Astrocyte (in vitro differentiated cells and primary cell): ENCODE data around the gene DPEP1.

Experiments
- EZH2 ChIP-seq: IDR thresholded peaks from 2 replicates; pipeline ENCODE4 v1.6.1; 2012; ENCODE audit warnings: mild to moderate bottlenecking, low read length, inconsistent platforms; ENCODE audit not compliant: insufficient read depth
- TF ChIP-seq, protein P1 (sequence below): IDR thresholded peaks from 2 replicates; pipeline ENCODE4 v1.5.1; 2011; ENCODE audit warnings: low read depth, mild to moderate bottlenecking, inconsistent platforms, low read length, moderate library complexity; ENCODE audit not compliant: insufficient read depth

DNA sequence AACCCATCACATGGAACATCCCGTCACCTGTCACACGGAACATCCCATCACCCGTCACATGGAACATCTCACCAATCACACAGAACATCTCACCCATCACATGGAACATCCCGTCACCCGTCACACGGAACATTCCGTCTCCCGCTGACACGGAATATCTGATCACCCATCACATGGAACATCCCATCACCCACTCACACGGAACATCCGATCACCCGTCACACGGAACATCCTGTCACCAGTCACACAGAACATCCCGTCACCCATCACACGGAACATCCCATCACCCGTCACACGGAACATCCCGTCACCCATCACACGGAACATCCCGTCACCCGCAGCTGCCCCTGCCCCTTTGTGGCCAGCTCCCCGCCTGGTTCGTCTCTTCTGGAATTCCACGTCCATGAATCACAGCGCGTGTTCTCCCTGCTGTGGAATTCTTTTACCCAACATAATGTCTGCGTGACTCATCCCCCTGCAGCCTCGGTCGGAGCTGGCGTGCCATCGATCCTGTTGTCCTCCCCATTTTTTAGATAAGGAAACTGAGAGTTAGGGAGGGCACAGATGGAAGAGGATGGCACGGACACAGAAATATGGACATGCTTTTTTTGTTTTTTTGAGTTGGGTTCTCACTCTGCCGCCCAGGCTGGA, 32.3 kb upstream of the DPEP1 start:
- TF ChIP-seq, protein P1, sequence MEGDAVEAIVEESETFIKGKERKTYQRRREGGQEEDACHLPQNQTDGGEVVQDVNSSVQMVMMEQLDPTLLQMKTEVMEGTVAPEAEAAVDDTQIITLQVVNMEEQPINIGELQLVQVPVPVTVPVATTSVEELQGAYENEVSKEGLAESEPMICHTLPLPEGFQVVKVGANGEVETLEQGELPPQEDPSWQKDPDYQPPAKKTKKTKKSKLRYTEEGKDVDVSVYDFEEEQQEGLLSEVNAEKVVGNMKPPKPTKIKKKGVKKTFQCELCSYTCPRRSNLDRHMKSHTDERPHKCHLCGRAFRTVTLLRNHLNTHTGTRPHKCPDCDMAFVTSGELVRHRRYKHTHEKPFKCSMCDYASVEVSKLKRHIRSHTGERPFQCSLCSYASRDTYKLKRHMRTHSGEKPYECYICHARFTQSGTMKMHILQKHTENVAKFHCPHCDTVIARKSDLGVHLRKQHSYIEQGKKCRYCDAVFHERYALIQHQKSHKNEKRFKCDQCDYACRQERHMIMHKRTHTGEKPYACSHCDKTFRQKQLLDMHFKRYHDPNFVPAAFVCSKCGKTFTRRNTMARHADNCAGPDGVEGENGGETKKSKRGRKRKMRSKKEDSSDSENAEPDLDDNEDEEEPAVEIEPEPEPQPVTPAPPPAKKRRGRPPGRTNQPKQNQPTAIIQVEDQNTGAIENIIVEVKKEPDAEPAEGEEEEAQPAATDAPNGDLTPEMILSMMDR: no peak
- TF ChIP-seq EZH2: no peak
